Embryonic facial prominence (tissue), 1 donor: Measurements from ENCODE around the gene FIBP.
A peak's percentile ranks its signal among the peaks of the same experiment; 100 is the strongest.

Experiments used
- DNase-seq: peaks from one replicate; pipeline ENCODE4 v3.0.0-alpha.2; 2016; ENCODE audit errors: extremely low spot score

FIBP gene

GRCh38 chr11:65888163-65888814 lies at the start of gene FIBP:
TSS of gene FIBP (minus strand) at chr11:65888471. CDS start at chr11:65888418, 53 bp downstream.
- DNase-seq, result peak; percentile 94

- DNase-seq, result no peak
Measured at GRCh38 chr11:65937766-65938165, 49.5 kb upstream of the FIBP start.

DNA sequence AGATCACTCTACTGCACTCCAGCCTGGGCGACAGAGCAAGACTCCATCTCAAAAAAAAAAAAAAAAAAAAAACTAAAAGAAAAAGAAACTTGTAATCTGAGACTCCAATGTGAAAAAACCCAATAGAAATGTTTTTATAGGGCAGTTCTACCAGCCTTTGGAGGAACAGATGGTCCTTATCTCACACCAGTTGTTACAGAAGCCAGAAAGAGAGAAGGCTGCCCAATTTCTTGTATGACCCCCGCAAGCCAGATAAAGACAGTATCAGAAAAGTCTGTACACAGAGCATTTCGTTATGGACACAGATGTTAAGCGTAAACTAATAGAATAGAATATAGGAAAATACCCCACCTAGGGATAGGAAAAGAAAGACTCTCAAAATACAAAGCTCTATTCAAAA lies 45.7 kb upstream of the FIBP start:
- DNase-seq, result no peak

DNA sequence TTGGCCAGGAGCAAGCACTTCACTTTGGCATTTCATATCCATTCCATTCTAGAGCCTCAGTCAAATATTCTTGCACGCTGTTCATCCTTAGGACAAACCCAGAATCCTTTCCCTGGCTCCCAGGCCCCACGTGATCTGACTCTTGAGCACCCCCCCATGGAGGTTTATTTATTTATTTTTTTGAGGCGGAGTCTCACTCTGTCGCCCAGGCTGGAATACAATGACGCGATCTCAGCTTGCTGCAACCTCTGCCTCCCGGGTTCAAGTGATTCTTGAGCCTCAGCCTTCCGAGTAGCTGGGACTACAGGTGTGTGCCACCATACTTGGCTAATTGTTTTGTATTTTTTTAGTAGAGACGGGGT lies 44.3 kb upstream of the FIBP start:
- DNase-seq, result no peak

- DNase-seq, result no peak
Measured at GRCh38 chr11:65931773-65932557, 43.7 kb upstream of the FIBP start.

DNA sequence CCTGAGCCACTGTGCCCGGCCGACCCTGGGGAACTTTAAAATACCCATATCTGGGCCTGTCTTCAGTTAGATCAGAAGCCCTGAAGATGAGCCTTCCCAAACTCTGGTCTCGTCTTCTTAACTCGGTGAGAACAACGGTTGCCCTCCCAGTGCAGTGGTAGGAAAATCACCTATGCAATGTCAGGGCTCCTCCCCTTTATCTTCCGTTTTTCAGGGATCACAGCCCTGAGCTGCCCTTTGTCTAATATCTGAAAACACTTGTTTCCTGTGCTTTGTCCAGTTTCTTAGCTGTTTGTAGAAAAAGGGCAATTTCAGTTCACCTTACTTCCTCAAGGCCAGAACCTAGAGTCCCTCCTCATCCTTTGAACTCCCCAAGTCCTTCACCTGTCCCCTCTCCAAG lies 40.4 kb upstream of the FIBP start:
- DNase-seq, result no peak

GRCh38 chr11:65927904-65928397 lies 39.7 kb upstream of the FIBP start:
- DNase-seq, result no peak

DNA sequence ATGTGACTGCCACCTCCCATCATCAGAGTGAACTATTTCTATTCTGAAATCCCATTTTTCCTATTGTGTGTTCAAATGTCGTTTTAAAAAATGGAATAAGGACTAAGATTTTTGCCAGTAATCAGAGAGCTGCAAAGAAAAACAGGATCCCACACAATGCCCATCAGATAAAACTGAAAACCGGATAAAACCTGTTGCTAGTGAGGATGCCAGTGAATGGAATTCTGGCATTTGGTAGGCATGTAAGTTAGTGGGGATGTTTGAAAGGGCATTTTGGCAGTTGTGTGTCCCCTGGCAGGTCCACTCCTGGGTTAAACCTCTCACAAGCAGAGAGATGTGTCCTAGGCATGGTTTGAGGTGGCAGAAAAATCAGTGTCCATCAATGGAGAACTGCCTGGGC lies 37.1 kb upstream of the FIBP start:
- no peak for DNase-seq

GRCh38 chr11:65922565-65922964 lies 34.3 kb upstream of the FIBP start:
- no peak for DNase-seq

DNA sequence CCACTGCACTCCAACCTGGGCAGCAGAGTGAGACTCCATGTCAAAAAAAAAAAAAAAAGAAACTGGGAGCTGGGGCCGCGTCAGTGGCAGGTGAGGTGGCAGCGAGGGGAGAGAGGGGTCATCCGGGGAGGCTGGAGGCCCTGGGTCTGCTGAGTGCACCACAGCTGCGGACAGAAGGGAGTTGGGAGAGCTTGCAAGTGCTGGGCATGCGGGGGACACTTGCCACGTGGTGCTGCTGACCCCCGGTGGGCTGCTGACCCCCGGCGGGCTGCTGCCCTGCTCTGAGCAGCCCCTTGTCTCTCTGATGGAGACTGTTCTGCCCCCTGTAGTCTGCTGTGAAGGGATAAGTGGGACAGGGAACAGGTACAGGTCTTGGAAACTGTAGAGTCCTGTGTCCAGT lies 33.6 kb upstream of the FIBP start:
- no peak for DNase-seq

DNA sequence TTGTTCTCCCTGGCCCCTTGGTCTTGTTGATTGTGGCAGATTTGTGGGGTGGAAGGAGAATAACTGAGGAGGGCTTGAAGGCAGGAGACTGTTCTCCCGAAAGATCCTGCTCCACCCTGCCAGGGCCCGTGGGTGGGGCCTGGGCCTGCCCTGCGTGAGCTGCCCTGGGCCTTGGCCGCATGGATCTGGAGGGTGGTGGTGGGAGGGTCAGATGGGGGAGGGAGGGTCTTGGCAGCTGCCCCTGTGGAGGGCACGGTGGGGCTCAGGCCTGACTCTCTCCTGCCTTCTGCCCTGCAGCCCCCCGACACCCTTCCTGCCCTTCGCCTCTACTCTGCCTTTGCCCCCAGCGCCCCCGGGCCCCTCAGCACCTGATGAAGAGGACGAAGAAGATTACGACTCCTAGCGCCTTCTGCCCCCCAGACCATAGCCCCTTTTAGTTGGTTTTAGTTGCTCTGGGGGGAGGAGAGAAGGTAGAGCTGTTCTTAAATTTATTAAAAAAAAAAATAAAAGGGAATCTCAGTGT lies 32.8 kb upstream of the FIBP start:
- no peak for DNase-seq

DNA sequence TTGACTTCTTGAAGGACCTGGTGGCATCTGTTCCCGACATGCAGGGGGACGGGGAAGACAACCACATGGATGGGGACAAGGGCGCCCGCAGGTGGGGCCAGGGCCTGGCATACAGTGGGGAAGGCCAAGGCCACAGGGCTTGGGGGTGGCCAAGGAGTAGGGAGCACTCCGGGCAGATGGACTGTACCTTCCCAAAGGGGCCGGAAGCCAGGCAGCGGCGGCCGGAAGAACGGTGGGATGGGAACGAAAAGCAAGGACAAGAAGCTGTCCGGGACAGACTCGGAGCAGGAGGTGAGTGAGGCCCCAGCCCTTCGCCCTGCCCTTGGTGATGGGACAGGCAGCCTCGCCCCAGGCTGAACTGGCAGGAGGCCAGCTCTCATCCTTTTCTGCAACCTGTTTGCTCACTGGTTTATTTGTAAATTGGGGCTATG lies 32.1 kb upstream of the FIBP start:
- no peak for DNase-seq

- no peak for DNase-seq
Measured at GRCh38 chr11:65919573-65920371, 31.5 kb upstream of the FIBP start.

- DNase-seq, result peak; percentile 99
Measured at GRCh38 chr11:65919141-65919572, 30.9 kb upstream of the FIBP start, which contains the start of gene DRAP1. TSS of gene DRAP1 (plus strand) at chr11:65919426. CDS start at chr11:65919502, 76 bp downstream.

GRCh38 chr11:65918211-65919140 lies 30.2 kb upstream of the FIBP start, which contains the start of gene C11orf68:
TSS of gene C11orf68 (minus strand) at chr11:65919062. CDS start at chr11:65919031, 31 bp downstream.
- DNase-seq, result no peak

GRCh38 chr11:65917434-65918210 lies 29.4 kb upstream of the FIBP start:
- no peak for DNase-seq

- DNase-seq, result no peak
Measured at GRCh38 chr11:65917077-65917433, 28.8 kb upstream of the FIBP start.

DNA sequence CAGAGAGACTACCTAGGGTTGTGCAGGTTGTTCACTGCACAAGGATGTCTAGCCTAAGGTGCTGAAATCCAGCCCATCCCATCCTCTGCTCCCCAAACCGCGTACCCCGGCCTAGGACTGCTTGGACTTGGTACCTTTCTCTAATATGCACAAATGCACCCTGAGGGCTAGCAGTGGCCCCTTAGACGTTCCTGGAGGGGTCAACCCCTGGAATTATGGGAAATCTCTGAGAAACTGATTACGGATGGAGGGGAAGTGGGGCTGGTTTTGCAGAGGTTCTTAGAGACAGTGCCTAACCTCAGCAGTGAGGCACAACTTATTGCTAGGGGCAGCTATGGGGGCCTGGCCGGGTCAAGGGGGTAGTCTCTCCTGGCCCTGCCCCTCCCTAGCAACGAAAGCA lies 28.1 kb upstream of the FIBP start:
- no peak for DNase-seq

- DNase-seq, result no peak
Measured at GRCh38 chr11:65915821-65916251, 27.6 kb upstream of the FIBP start.
